GM19452 (cell line): ENCODE results near the gene WFDC10A.
"Not testable (repeated sequence)": the region's sequence is repeated elsewhere in the genome, so short reads cannot be mapped to it uniquely, and the experiment has no call there.

Experiments
- ATAC-seq: cut with Tn5 transposase; IDR thresholded peaks from one replicate; pipeline ENCODE4 v1.9.1; 2021; ENCODE audit not compliant: unreplicated experiment

The WFDC10A gene

DNA sequence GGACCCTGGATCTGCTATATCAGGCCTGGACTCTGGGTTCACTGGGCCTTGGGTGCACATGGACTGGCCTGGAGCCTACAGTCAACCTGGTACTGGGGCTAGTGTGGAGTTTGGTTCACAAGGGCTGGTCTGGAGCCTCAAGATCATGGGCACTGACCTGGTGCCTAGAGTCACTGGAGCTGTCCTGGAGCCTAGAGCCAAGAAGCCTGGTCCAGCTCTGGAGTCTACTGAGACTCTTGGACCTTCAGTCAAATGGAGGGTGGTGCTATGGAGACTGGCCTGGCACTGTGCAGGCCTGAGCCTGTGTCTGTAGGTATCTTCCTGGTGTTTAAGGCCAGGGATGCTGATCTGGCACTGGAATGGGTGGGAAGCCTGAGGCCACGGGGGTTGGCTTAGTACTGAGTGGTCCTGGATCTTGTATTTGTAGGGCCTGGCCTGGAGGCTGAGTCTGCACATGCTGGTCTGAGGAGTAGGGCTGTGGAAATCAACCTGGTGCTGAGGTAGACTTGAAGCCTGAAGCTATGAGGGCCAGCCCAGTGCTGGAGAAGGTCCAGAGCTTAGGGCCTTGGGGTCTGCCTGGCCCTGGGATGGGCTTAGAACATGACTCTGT lies 18.0 kb downstream of the WFDC10A start:
- no peak for ATAC-seq

GRCh38 chr20:45649312-45649863 lies 19.8 kb downstream of the WFDC10A start:
- no peak for ATAC-seq

DNA sequence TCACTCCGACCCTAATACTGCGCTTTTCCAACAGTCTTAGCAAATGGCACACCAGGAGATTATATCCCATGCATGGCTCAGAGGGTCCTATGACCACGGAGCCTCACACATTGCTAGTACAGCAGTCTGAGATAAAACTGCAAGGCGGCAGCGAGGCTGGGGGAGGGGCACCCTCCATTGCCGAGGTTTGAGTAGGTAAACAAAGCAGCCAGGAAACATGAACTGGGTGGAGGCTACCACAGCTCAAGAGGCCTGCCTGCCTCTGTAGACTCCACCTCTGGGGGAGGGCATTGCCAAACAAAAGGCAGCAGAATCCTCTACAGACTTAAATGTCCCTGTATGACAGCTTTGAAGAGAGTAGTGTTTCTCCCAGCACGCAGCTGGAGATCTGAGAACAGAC lies 22.2 kb downstream of the WFDC10A start:
- ATAC-seq = not testable (repeated sequence)

- ATAC-seq = not testable (repeated sequence)
These were observed 27.5 kb downstream of the WFDC10A start for GRCh38 chr20:45657038-45657437.

GRCh38 chr20:45670139-45670538 lies 40.6 kb downstream of the WFDC10A start, which contains the start of gene WFDC11:
TSS of gene WFDC11 (minus strand) at chr20:45670239. CDS start at chr20:45650600, 19,639 bp downstream.
- no peak for ATAC-seq

DNA sequence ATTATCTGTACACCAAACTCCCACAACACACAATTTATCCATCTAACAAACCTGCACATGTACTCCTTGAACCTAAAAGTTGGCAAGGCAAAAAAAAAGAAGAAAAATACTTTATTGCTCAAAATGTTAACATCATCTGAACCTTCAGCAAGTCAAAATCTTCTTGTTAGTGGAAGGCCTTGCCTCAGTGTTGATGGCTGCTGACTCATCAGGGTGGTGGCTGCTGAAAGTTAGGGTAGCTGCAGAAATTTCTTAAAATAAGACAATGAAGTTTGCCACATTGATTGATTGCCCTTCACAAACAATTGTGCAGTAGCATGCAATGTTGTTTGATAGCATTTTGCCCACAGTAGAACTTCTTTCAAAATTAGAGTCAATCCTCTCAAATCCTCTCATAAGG lies 43.2 kb downstream of the WFDC10A start:
- ATAC-seq = no peak

GRCh38 chr20:45679650-45680049 lies 50.1 kb downstream of the WFDC10A start:
- no peak for ATAC-seq
